GM12874 (cell line): ENCODE data around the gene SPATA16.

Experiments used
- CTCF ChIP-seq: IDR thresholded peaks from 2 replicates; pipeline ENCODE4 v1.5.1; 2011; ENCODE audit warnings: low read depth, mild to moderate bottlenecking, control low read depth, low read length, moderate library complexity; ENCODE audit not compliant: insufficient read depth

The SPATA16 gene

GRCh38 chr3:172938788-172939187, 202.2 kb downstream of the SPATA16 start:
- TF ChIP-seq CTCF = no peak

- TF ChIP-seq CTCF = no peak
Observed at GRCh38 chr3:172931746-172932285, 209.2 kb downstream of the SPATA16 start.

DNA sequence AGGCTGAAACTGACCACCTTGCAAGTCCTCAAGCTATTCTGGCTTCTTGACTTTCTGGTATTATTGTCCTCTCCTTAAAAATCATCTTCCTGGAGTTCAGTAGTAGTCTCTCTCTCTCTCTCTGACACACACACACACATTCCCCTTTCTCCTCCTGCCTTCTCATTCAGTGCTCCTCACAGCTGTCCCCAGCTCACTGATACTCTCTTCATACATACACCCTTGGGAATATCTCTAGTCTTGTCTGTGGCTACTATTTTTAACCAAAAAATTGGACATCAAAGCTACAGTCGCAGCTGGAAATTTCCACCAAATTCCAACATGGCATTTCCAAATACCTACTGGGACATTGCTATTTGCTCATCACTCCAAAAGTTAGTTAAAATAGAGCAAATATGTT, 211.6 kb downstream of the SPATA16 start:
- no peak for TF ChIP-seq CTCF

DNA sequence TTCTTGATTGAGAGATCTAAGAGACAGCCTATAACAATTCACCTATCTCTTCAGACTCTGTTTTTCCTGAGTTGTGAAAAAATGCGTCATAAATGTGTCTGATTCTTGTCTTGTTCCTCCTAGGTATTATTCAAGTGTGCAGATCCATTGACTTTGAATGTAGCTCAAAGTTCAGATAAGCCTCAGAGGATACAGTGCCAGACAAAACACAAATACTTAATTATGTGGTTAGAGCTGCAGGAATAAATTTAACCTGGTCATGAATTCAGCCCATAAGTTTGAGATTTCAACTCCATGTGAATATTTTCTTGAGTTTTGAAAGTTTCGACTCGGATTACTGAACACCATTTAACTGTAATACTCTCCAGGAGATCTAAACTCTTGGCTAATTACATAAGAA, 216.5 kb downstream of the SPATA16 start:
- no peak for TF ChIP-seq CTCF

DNA sequence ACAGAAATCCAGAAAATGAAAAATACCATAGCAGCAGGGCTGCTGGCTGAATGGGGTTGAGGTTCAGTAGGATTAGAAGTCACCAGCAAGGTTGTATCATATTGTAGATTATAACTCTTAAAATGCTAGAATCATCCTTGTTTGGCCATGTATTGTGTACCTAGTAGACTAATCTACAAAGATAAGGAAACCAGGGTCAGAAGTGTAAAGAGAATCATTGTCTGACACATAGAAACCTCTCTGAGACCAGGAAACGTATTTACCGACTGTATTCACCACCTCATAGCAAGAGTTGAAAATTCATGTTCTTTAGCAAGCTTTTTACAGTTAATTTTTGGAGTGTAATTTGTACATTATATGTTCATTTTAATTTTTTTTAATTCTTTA, 221.7 kb downstream of the SPATA16 start:
- TF ChIP-seq CTCF = no peak

GRCh38 chr3:172918568-172919296, 222.3 kb downstream of the SPATA16 start:
- no peak for TF ChIP-seq CTCF

DNA sequence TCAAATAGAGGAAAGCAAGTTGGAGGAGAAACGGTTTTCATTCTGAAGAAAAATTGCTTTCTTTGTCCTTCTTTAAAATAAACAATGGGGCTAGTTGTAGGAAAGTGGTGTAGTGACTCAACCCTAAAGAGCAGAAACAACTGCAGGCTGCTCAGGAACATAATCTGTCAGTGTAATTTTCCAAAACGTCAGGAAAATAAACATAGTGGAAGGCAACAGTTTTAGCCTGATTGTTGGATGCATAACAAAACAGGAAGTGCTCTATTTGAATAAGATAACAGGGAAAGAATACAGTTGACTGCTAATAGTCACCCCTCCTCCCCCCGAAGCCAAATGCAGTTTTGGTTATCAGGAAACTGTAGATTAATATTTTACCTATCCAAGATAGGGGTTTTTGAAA, 222.9 kb downstream of the SPATA16 start:
- TF ChIP-seq CTCF = no peak
